ENCODE measurements around the gene LRP1B.

GRCh38 chr2:140601801-140602200, 1529.0 kb downstream of the LRP1B start:
- TF ChIP-seq, protein P1, sequence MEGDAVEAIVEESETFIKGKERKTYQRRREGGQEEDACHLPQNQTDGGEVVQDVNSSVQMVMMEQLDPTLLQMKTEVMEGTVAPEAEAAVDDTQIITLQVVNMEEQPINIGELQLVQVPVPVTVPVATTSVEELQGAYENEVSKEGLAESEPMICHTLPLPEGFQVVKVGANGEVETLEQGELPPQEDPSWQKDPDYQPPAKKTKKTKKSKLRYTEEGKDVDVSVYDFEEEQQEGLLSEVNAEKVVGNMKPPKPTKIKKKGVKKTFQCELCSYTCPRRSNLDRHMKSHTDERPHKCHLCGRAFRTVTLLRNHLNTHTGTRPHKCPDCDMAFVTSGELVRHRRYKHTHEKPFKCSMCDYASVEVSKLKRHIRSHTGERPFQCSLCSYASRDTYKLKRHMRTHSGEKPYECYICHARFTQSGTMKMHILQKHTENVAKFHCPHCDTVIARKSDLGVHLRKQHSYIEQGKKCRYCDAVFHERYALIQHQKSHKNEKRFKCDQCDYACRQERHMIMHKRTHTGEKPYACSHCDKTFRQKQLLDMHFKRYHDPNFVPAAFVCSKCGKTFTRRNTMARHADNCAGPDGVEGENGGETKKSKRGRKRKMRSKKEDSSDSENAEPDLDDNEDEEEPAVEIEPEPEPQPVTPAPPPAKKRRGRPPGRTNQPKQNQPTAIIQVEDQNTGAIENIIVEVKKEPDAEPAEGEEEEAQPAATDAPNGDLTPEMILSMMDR (IDR thresholded peaks at IDR 0.05) = no peak
- TF ChIP-seq EZH2 (IDR thresholded peaks at IDR 0.05; ENCODE audit: borderline replicate concordance, insufficient read depth, low read depth, low read length, poor library complexity, severe bottlenecking) = no peak
